ENCODE data around the gene CLEC16A.

The CLEC16A gene

GRCh38 chr16:11133344-11133943, 189.1 kb downstream of the CLEC16A start:
- H3K4me3 ChIP-seq (ENCODE audit: low read depth, low read length) = no peak overlapping the region

DNA sequence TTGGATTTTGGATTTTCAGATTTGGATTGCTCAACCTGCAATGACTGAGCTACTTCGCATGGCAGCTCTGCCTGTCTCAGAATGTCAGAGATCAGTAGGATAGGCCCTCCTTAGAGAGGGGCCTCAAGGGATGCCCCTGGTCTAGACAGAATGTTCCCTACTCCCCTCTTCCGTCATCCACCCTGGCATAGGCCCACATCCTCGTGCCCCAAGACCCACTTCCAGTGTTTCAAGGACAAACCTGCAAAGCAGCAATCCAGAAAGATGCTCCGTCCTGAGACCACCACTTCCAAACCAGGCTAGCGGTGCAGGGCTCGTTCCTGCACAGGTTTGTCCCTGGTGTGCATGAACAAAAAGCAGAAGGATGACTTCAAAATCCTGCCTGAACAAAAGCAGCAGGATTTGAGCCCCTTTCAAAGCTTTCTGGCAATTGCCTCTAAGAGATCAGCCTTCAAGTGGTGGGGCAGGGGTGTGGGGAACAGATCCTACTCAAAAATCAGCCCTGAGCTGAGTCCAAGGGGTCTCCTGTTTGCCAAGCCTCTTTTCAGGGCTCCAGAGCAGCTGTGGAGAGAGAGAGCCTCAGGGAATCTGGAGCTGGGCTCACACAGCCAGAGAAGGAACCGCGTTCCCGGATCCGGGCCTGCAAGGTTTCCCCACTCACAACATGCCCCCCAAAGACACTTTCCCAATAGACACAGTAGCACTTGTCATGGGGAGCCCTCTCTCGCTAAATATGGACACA, 190.5 kb downstream of the CLEC16A start:
- no peak overlapping the region for H3K4me3 ChIP-seq (ENCODE audit: low read depth, low read length)

GRCh38 chr16:11135464-11135973, 191.2 kb downstream of the CLEC16A start:
- no peak overlapping the region for H3K4me3 ChIP-seq (ENCODE audit: low read depth, low read length)

- no peak overlapping the region for H3K4me3 ChIP-seq (ENCODE audit: low read depth, low read length)
Observed at GRCh38 chr16:11136600-11136999, 192.2 kb downstream of the CLEC16A start.

- no peak overlapping the region for H3K4me3 ChIP-seq (ENCODE audit: low read depth, low read length)
Observed at GRCh38 chr16:11138022-11138768, 193.8 kb downstream of the CLEC16A start.

GRCh38 chr16:11138769-11139325, 194.5 kb downstream of the CLEC16A start:
- H3K4me3 ChIP-seq (ENCODE audit: low read depth, low read length) = no peak overlapping the region

GRCh38 chr16:11139326-11140097, 195.1 kb downstream of the CLEC16A start:
- H3K4me3 ChIP-seq (ENCODE audit: low read depth, low read length) = no peak overlapping the region

DNA sequence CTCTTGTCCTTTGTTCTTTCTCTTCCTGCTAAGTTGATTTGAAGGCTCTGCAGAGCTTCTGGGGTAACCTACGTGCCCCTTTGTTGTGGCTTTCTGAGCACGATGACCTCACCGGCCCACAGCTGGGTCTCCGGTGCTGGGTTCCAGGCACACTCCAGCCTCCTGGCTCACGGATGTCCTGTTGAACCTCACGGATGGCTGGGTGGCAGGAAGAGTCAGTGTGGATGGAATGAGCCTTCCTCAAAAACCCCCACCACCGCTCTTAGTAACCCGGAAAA, 195.7 kb downstream of the CLEC16A start:
- H3K4me3 ChIP-seq (ENCODE audit: low read depth, low read length) = no peak overlapping the region

DNA sequence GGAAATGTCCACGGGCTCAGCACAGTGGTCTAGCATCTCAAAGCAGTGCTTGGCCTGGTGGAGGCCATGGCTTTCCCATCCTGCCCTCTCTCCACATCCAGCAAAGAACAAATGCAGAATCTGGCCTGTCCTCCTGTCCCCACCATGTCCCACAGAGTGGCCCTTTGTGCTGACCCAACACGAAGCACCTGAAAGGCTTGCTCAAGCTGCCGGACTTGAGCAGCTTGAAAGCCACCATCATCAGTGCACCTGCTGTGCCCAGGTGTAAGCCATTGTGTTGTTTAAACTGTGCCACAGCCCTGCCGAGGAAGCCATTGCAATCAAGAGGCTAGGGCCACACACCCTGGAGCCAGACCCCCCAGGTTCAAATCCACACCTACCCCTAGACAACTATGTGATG, 196.1 kb downstream of the CLEC16A start:
- H3K4me3 ChIP-seq (ENCODE audit: low read depth, low read length) = no peak overlapping the region

- H3K4me3 ChIP-seq (ENCODE audit: low read depth, low read length) = no peak overlapping the region
Observed at GRCh38 chr16:11140867-11141266, 196.5 kb downstream of the CLEC16A start.

DNA sequence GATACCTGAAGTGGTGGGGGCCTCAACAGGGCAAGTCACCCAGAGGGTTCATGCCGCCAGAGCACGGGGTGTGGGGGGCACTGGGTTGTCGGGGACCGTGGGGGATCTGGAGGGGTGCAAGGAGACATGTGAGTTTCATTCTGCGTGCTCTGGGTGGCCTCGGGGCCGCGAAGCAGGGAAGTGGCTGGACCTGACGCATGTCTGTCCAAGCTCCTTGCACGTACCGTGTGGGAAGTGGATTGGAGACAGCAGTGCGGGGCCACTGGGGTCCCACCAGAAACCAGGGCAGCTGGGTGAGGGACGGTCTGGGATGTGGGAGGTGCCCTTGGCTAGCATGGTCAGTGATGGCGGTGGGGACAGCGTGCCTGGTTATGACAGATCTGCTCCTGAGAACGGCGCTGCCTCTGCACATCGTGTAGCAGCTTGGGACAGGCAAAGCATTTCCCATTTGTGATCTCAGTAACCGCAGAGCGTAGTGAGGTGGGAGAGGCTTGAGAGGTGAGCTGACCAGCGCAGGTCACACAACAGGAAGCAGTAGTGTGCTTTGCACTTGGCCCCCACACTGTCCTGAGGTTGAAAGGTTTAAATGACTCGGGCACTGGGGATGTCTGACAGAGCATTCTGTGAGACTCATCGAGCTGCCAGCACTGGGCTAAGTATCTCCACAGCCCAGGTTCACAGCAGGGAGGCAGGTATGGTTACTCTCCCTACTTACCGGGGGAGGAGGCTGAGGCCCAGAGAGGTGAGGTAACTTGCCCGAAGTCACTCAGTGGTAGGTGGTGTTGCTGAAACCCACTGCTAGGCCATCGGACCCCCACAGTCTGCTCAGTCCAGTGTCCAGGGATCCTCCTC, 197.3 kb downstream of the CLEC16A start:
- no peak overlapping the region for H3K4me3 ChIP-seq (ENCODE audit: low read depth, low read length)

- H3K4me3 ChIP-seq (ENCODE audit: low read depth, low read length) = no peak overlapping the region
Observed at GRCh38 chr16:11142261-11142630, 197.9 kb downstream of the CLEC16A start.

DNA sequence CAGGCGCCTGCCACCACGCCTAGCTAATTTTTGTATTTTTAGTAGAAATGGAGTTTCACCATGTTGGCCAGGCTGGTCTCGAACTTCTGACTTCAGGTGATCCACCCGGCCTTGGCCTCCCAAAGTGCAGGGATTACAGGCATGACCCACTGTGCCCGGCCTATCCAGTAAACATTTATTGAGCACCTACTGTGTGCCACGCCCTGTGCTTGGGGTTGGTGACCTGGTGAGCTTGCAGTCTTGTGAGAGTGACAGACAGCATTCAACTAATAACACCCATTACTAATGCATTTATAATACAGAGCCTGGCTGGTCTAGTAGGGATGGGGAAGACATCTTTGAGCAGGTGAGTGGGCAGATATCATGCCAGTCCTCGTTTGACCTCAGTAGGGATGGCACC, 198.6 kb downstream of the CLEC16A start:
- no peak overlapping the region for H3K4me3 ChIP-seq (ENCODE audit: low read depth, low read length)

GRCh38 chr16:11143372-11144035, 199.1 kb downstream of the CLEC16A start:
- no peak overlapping the region for H3K4me3 ChIP-seq (ENCODE audit: low read depth, low read length)

GRCh38 chr16:11144122-11144521, 199.8 kb downstream of the CLEC16A start:
- no peak overlapping the region for H3K4me3 ChIP-seq (ENCODE audit: low read depth, low read length)

DNA sequence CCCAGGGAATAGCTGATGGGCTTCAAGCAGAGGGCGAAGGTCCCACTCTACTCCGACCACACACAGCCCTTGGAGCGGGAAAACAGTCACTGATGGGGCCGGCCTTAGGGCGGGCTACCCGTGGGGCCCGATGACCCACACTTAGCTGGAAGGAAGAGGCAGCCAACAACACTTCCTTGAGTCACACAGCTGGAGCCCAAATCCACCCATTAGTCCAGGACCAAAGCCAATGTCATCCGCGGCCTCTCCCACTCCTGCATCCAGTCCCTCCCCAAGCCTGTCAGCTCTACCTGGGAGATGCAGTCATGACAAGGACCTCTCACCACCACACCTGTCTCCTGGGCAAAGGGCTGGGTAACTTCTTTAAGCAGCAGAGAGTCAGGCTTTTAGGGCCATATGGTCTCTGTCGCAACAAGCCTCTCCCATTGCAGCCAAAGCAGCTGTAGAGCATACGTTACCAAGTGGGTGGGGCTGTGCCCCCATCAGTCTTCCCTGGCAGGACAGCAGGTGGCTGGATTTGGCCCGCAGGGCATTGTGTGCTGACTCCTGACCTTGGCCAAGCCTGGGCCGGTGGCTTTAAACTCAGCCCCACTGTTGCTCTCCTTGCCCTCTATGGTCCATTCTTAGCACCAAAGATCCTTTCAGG, 200.9 kb downstream of the CLEC16A start:
- H3K4me3 ChIP-seq (ENCODE audit: low read depth, low read length) = no peak overlapping the region

GRCh38 chr16:11145819-11146211, 201.5 kb downstream of the CLEC16A start:
- H3K4me3 ChIP-seq (ENCODE audit: low read depth, low read length) = no peak overlapping the region

DNA sequence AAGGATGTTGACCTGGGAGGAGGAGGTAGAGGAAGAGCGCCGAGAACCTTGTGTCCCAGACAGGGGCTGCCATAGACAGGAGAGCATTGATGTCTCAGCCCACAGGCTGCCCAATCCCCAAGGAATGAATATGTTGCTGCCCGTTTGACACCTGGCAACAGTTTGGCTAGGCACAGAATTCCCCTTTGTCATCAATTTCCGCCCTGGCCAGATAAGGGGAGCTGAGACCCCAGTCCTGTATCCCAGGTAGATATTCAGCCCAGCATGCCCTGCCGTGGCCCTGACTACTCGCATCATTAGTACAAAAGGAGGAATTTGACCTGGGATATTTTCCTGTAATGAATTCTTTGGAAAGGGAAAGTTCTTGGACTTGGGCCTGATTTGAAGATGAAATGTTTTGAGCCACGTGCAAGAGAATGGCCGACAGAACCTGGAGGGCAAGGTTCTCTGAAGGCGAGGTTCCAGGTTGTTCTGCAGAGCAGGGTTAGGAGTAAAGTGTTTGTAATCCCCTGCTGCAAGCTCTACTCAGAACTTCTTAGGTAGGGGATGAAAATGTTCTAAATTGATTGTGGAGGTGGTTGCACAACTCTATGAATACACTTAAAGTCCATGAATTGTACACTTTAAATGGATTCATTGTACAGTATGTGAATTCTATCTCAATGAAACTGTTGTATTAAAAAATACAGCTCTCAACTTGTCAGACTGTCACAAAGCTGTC, 202.8 kb downstream of the CLEC16A start:
- no peak overlapping the region for H3K4me3 ChIP-seq (ENCODE audit: low read depth, low read length)
